ENCODE measurements around the gene SERINC5. TPM values are rescaled to one million over a fixed set of nuclear protein-coding genes. Genes with fewer than 3 reads are reported as not detected.

Gene SERINC5
- total RNA-seq, 1 experiment from 2014 or later, result 70.6 TPM

DNA sequence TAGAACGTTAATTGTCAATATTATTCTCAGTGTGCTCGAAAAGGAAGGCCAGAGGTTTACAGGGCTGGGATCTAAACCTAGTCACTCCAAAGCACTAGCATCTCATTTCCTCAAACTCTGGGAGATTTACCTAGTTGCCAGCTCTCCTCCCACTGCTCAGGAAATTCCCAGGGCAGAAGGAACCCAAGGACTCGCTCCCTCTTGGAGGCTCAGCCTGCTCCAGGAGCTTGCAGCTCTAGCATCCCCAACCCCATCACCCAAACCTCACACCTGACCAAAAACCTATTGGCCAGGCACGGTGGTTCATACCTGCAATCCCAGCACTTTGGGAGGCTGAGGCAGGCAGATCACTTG lies 26.0 kb downstream of the SERINC5 start:
- intact Hi-C loops (cut with micrococcal nuclease; ENCODE audit: unreplicated experiment) (no loop called here), in situ Hi-C loops (cut with HindIII; ENCODE audit: low pct_unique_long_range_greater_than_20kb, low sequenced_read_pairs) (no loop called here)
- TF ChIP-seq TCF7L2 (IDR thresholded peaks at IDR 0.05; ENCODE audit: low read depth, low read length), result no peak
- TF ChIP-seq POLR2AphosphoS5 (IDR thresholded peaks at IDR 0.05; ENCODE audit: low read depth, low read length), result no peak
- TF ChIP-seq, protein P1, sequence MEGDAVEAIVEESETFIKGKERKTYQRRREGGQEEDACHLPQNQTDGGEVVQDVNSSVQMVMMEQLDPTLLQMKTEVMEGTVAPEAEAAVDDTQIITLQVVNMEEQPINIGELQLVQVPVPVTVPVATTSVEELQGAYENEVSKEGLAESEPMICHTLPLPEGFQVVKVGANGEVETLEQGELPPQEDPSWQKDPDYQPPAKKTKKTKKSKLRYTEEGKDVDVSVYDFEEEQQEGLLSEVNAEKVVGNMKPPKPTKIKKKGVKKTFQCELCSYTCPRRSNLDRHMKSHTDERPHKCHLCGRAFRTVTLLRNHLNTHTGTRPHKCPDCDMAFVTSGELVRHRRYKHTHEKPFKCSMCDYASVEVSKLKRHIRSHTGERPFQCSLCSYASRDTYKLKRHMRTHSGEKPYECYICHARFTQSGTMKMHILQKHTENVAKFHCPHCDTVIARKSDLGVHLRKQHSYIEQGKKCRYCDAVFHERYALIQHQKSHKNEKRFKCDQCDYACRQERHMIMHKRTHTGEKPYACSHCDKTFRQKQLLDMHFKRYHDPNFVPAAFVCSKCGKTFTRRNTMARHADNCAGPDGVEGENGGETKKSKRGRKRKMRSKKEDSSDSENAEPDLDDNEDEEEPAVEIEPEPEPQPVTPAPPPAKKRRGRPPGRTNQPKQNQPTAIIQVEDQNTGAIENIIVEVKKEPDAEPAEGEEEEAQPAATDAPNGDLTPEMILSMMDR (IDR thresholded peaks at IDR 0.05), result no peak
- TF ChIP-seq, protein P2, sequence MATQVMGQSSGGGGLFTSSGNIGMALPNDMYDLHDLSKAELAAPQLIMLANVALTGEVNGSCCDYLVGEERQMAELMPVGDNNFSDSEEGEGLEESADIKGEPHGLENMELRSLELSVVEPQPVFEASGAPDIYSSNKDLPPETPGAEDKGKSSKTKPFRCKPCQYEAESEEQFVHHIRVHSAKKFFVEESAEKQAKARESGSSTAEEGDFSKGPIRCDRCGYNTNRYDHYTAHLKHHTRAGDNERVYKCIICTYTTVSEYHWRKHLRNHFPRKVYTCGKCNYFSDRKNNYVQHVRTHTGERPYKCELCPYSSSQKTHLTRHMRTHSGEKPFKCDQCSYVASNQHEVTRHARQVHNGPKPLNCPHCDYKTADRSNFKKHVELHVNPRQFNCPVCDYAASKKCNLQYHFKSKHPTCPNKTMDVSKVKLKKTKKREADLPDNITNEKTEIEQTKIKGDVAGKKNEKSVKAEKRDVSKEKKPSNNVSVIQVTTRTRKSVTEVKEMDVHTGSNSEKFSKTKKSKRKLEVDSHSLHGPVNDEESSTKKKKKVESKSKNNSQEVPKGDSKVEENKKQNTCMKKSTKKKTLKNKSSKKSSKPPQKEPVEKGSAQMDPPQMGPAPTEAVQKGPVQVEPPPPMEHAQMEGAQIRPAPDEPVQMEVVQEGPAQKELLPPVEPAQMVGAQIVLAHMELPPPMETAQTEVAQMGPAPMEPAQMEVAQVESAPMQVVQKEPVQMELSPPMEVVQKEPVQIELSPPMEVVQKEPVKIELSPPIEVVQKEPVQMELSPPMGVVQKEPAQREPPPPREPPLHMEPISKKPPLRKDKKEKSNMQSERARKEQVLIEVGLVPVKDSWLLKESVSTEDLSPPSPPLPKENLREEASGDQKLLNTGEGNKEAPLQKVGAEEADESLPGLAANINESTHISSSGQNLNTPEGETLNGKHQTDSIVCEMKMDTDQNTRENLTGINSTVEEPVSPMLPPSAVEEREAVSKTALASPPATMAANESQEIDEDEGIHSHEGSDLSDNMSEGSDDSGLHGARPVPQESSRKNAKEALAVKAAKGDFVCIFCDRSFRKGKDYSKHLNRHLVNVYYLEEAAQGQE (IDR thresholded peaks at IDR 0.05; ENCODE audit: insufficient read depth in 1 of 2, low read depth in 2 of 2, low read length in 1 of 2), result no peak
- TF ChIP-seq SIN3A (IDR thresholded peaks at IDR 0.05; ENCODE audit: borderline replicate concordance, insufficient read depth, low read depth, low read length), result no peak
- ChIA-PET CTCF (no interaction called here), POLR2A (interaction anchor here (0.5 to 0.6 kb wide), 2 partner anchors 15 to 216 kb away, joined by 3 to 5 read pairs; no protein-coding TSS in a partner anchor)
- DNase-seq (ENCODE audit: low read depth, low spot score) (no peak), ATAC-seq (peak; percentile 59)
- Histone ChIP-seq H3K36me3 (ENCODE audit: control insufficient read depth, insufficient read depth, low read length) (no peaks in the 10 kb centered on the region), H3K27ac (ENCODE audit: low read length) (no peak overlapping the region; the same call in 1 of the 2 replicates), H3K27me3 (ENCODE audit: control insufficient read depth, insufficient read depth, low read length) (no peaks in the 10 kb centered on the region), H3K4me1 (ENCODE audit: control insufficient read depth, insufficient read depth, low read length) (peaks cover 16% of the 10 kb centered on the region), H3K9me3 (ENCODE audit: control insufficient read depth, insufficient read depth, low read depth, low read length) (no peaks in the 10 kb centered on the region), H3K4me3 (ENCODE audit: low read depth in 2 of 2, low read length in 2 of 2) (no peak overlapping the region)
- no TSS peak for BruUV-seq (replicated peaks)

DNA sequence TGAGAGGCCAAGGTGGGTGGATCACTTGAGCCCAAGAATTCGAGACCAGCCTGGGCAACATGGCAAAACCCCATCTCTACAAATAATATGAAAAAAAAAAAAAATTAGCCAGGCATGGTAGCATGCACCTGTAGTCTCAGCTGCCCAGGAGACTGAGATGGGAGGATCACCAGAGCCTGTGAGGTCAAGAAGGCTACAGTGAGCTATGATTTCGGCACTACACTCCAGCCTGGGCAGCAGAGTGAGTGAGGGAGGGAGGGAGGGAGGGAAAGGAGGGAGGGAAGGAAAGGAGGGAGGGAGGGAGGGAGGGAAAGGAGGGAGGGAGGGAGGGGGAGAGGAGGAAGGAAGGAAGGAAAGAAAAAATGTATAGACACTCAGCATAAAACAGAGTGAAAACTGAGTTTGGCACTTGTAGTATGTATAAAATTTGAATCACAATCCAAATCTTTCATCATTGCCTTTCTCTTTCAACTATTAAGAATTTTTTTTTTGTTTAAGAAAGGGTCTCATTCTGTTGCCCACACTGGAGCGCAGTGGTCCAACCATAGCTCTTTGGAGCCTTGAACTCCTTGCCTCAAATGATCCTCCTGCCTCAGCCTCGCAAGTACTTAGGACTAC lies 27.8 kb downstream of the SERINC5 start:
- Histone ChIP-seq H3K27me3 (ENCODE audit: control insufficient read depth, insufficient read depth, low read length) (no peaks in the 10 kb centered on the region), H3K4me1 (ENCODE audit: control insufficient read depth, insufficient read depth, low read length) (peaks cover 16% of the 10 kb centered on the region), H3K4me3 (ENCODE audit: low read depth in 2 of 2, low read length in 2 of 2) (no peak overlapping the region), H3K9me3 (ENCODE audit: control insufficient read depth, insufficient read depth, low read depth, low read length) (no peaks in the 10 kb centered on the region), H3K27ac (ENCODE audit: low read length) (no peak overlapping the region), H3K36me3 (ENCODE audit: control insufficient read depth, insufficient read depth, low read length) (no peaks in the 10 kb centered on the region)
- TF ChIP-seq POLR2AphosphoS5 (IDR thresholded peaks at IDR 0.05; ENCODE audit: low read depth, low read length), result no peak
- TF ChIP-seq, protein P2 (IDR thresholded peaks at IDR 0.05; ENCODE audit: insufficient read depth in 1 of 2, low read depth in 2 of 2, low read length in 1 of 2), result no peak
- TF ChIP-seq TCF7L2 (IDR thresholded peaks at IDR 0.05; ENCODE audit: low read depth, low read length), result no peak
- TF ChIP-seq, protein P1 (IDR thresholded peaks at IDR 0.05), result no peak
- TF ChIP-seq SIN3A (IDR thresholded peaks at IDR 0.05; ENCODE audit: borderline replicate concordance, insufficient read depth, low read depth, low read length), result no peak
- ATAC-seq (no peak), DNase-seq (ENCODE audit: low read depth, low spot score) (no peak)
- BruUV-seq (replicated peaks), result no TSS peak
- intact Hi-C loops (cut with micrococcal nuclease; ENCODE audit: unreplicated experiment), result no loop called here
- in situ Hi-C loops (cut with HindIII; ENCODE audit: low pct_unique_long_range_greater_than_20kb, low sequenced_read_pairs), result no loop called here
- CTCF ChIA-PET, result interaction anchor here (0.6 kb wide), 1 partner anchor 1207 kb away, joined by 5 read pairs; no protein-coding TSS in a partner anchor
- POLR2A ChIA-PET, result no interaction called here

All from Panc1 (cell line).